ENCODE data around the gene ZNF567. TPM values are rescaled to one million over a fixed set of nuclear protein-coding genes. Genes with fewer than 3 reads are reported as not detected.

ZNF567 gene
- total and polyA plus RNA-seq, 2 of the 8 experiments (the other 6 are each of a cell fraction or from before 2014, with no cell fraction given), result 6.5 to 10.5 TPM

- Histone ChIP-seq H2BK120ac (replicated peaks; ENCODE audit: low read depth, low read length) (no peak overlapping the region), H2BK12ac (ENCODE audit: low read depth, low read length) (no peak overlapping the region), H3K9ac (replicated peaks in 1 of 4; ENCODE audit: extremely low read depth in 1 of 4, low read depth in 3 of 4, low read length in 3 of 4) (no peak overlapping the region), H3K4ac (replicated peaks; ENCODE audit: insufficient read length, low read depth, low read length) (no peak overlapping the region), H3K4me2 (ENCODE audit: insufficient read depth in 1 of 2, low read depth in 2 of 2, low read length in 2 of 2) (no peak overlapping the region), H3K56ac (replicated peaks; ENCODE audit: insufficient read length, low read depth, low read length) (no peak overlapping the region), H3K79me1 (ENCODE audit: low read depth, low read length) (no peaks in the 10 kb centered on the region), H3K36me3 (ENCODE audit: control insufficient read depth in 2 of 4, insufficient read depth in 4 of 4, low read length in 3 of 4) (peaks cover 2 to 61% (median 22%) of the 10 kb centered on the region in 4 experiments; a peak in 7 of 8 replicates), H3K23me2 (ENCODE audit: low read depth, low read length) (no peaks in the 10 kb centered on the region), H3K27ac (ENCODE audit: low read depth, low read length) (no peak overlapping the region), H4K5ac (ENCODE audit: insufficient read length, low read depth, low read length) (no peak overlapping the region), H4K20me1 (replicated peaks in 1 of 2; ENCODE audit: control insufficient read depth in 1 of 2, insufficient read depth in 2 of 2, low read length in 2 of 2) (no peaks in the 10 kb centered on the region), H3K18ac (ENCODE audit: extremely low read depth, low read length) (no peak overlapping the region), H4K91ac (replicated peaks; ENCODE audit: insufficient read length, low read length) (no peak overlapping the region), H3K27me3 (replicated peaks in 1 of 4; ENCODE audit: control insufficient read depth in 3 of 4, extremely low read depth in 1 of 4, insufficient read depth in 3 of 4, low read length in 3 of 4) (peaks cover 0 to 1% (median 0%) of the 10 kb centered on the region in 4 experiments; a peak in 1 of 7 replicates), H2BK20ac (ENCODE audit: low read length) (no peak overlapping the region), H3K14ac (ENCODE audit: insufficient read length) (no peak overlapping the region), H3K23ac (ENCODE audit: insufficient read length) (no peak overlapping the region), H3K4me1 (replicated peaks in 1 of 4; ENCODE audit: control insufficient read depth in 3 of 4, insufficient read depth in 4 of 4, low read length in 3 of 4) (no peaks in the 10 kb centered on the region), H2BK15ac (ENCODE audit: low read length) (no peak overlapping the region), H3K4me3 (ENCODE audit: extremely low read depth in 1 of 4, insufficient read depth in 2 of 4, low read depth in 3 of 4, low read length in 4 of 4) (no peak overlapping the region), H2BK5ac (ENCODE audit: low read depth, low read length) (no peak overlapping the region), H3K9me3 (ENCODE audit: insufficient read depth in 2 of 2, low read depth in 1 of 2, low read length in 1 of 2) (peaks cover 17 to 20% of the 10 kb centered on the region in 2 experiments; a peak in 3 of 4 replicates), H3K79me2 (ENCODE audit: control insufficient read depth in 1 of 2, insufficient read depth in 2 of 2, low read length in 2 of 2) (no peaks in the 10 kb centered on the region), H4K8ac (ENCODE audit: extremely low read depth, insufficient read depth, low read length) (no peak overlapping the region), H2AFZ (ENCODE audit: low read length) (no peak overlapping the region), H2AK5ac (ENCODE audit: low read depth, low read length) (no peak overlapping the region)
- ChIA-PET POLR2A (ENCODE audit: partially characterized antibody) (no interaction called here), CTCF (ENCODE audit: partially characterized antibody) (interaction anchor here (1.0 kb wide), 1 partner anchor 18 kb away, joined by 3 read pairs; no protein-coding TSS in a partner anchor)
- FAIRE-seq (no peak), DNase-seq (ENCODE audit: low read depth in 1 of 2, low spot score in 2 of 2) (no peak)
- TF ChIP-seq PHF8 (conservative IDR thresholded peaks at IDR 0.05; ENCODE audit: low read depth, low read length), result no peak
- no peak for TF ChIP-seq BACH1 (IDR thresholded peaks at IDR 0.05; ENCODE audit: low read length)
- no peak for TF ChIP-seq KDM1A (IDR thresholded peaks at IDR 0.05; ENCODE audit: borderline replicate concordance, low read length)
- TF ChIP-seq KDM4A (IDR thresholded peaks at IDR 0.05; ENCODE audit: low read depth, low read length, severe bottlenecking), result no peak
- TF ChIP-seq USF2 (IDR thresholded peaks at IDR 0.05; ENCODE audit: low read length), result no peak
- TF ChIP-seq ATF2 (IDR thresholded peaks at IDR 0.05; ENCODE audit: low read length), result no peak
- TF ChIP-seq SRF (IDR thresholded peaks at IDR 0.05; ENCODE audit: low read depth, low read length), result no peak
- no peak for TF ChIP-seq ASH2L (IDR thresholded peaks at IDR 0.05; ENCODE audit: low read length)
- WGBS, 2 experiments (ENCODE audit: extremely low coverage in 1 of 2, insufficient coverage in 1 of 2, insufficient read length in 1 of 2, insufficient replicate concordance in 2 of 2, low coverage in 1 of 2, low lambda C conversion rate in 2 of 2, missing lambda C conversion rate in 1 of 2), result 91% methylated on average over 1 of the region's 1 CpG; no CpG with 5 or more reads in 1 of the 2 experiments
These were observed 34.5 kb upstream of the ZNF567 start for GRCh38 chr19:36652958-36653357.

Data from H1 (cell line).